Measurements from ENCODE around the gene METTL13.
A peak's percentile ranks its signal among the peaks of the same experiment; 100 is the strongest.

The METTL13 gene

GRCh38 chr1:171753182-171753581 is 28.3 kb upstream of the METTL13 start:
- no peak for TF ChIP-seq CTCF (IDR thresholded peaks at IDR 0.05; ENCODE audit: low read length, missing control alignments)
- H3K4me3 ChIP-seq (replicated peaks; ENCODE audit: low read depth, low read length) = no peak overlapping the region
- DNase-seq (ENCODE audit: low read depth) = no peak

GRCh38 chr1:171753685-171754352 is 27.6 kb upstream of the METTL13 start:
- DNase-seq (ENCODE audit: low read depth) = no peak
- TF ChIP-seq CTCF (IDR thresholded peaks at IDR 0.05; ENCODE audit: low read length, missing control alignments) = no peak
- no peak overlapping the region for H3K4me3 ChIP-seq (replicated peaks; ENCODE audit: low read depth, low read length)

- no peak overlapping the region for H3K4me3 ChIP-seq (replicated peaks; ENCODE audit: low read depth, low read length)
- peak; percentile 43 for DNase-seq (ENCODE audit: low read depth)
- TF ChIP-seq CTCF (IDR thresholded peaks at IDR 0.05; ENCODE audit: low read length, missing control alignments) = no peak
Observed at GRCh38 chr1:171754353-171754705, 27.1 kb upstream of the METTL13 start.

- H3K4me3 ChIP-seq (replicated peaks; ENCODE audit: low read depth, low read length) = no peak overlapping the region
- TF ChIP-seq CTCF (IDR thresholded peaks at IDR 0.05; ENCODE audit: low read length, missing control alignments) = no peak
- peak; percentile 21 for DNase-seq (ENCODE audit: low read depth)
Observed at GRCh38 chr1:171754971-171755370, 26.5 kb upstream of the METTL13 start.

- H3K4me3 ChIP-seq (replicated peaks; ENCODE audit: low read depth, low read length) = no peak overlapping the region
- TF ChIP-seq CTCF (IDR thresholded peaks at IDR 0.05; ENCODE audit: low read length, missing control alignments) = no peak
- no peak for DNase-seq (ENCODE audit: low read depth)
Observed at GRCh38 chr1:171756856-171757255, 24.6 kb upstream of the METTL13 start.

GRCh38 chr1:171758011-171758410 is 23.4 kb upstream of the METTL13 start:
- no peak for DNase-seq (ENCODE audit: low read depth)
- no peak for TF ChIP-seq CTCF (IDR thresholded peaks at IDR 0.05; ENCODE audit: low read length, missing control alignments)
- no peak overlapping the region for H3K4me3 ChIP-seq (replicated peaks; ENCODE audit: low read depth, low read length)

GRCh38 chr1:171762143-171762563 is 19.3 kb upstream of the METTL13 start:
- DNase-seq (ENCODE audit: low read depth) = no peak
- no peak for TF ChIP-seq CTCF (IDR thresholded peaks at IDR 0.05; ENCODE audit: low read length, missing control alignments)
- no peak overlapping the region for H3K4me3 ChIP-seq (replicated peaks; ENCODE audit: low read depth, low read length)
